Transverse colon (tissue), 3 donors: ENCODE measurements around the gene OR1F1.

Source experiments
- CTCF ChIP-seq, 5 experiments: fragments of 200-600 bp in 3 of 5; fragments of 450-650 bp in 2 of 5; sonication (generic) in 3 of 5; IDR thresholded peaks; 1 replicate in 2 of 5; 2 replicates in 3 of 5; pipeline ENCODE4 v1.5.1; 2016 to 2017; ENCODE audit warnings: antibody characterized with exemption in 5 of 5, inconsistent platforms in 3 of 5, mild to moderate bottlenecking in 2 of 5, moderate library complexity in 1 of 5
- EP300 ChIP-seq: sonication (generic); formaldehyde crosslinking; IDR thresholded peaks from one replicate; pipeline ENCODE4 v1.6.1; 2017; ENCODE audit warnings: antibody characterized with exemption, low read depth
- POLR2A ChIP-seq: fragments of 450-650 bp; IDR thresholded peaks from one replicate; pipeline ENCODE4 v1.6.1; 2016; ENCODE audit warnings: antibody characterized with exemption, mild to moderate bottlenecking, moderate library complexity

- no peak for TF ChIP-seq EP300
- TF ChIP-seq CTCF (IDR thresholded peaks at IDR 0.05), result no peak
- no peak for TF ChIP-seq POLR2A
Measured at GRCh38 chr16:3144321-3144983, 43.6 kb upstream of the OR1F1 start.
